8988T (cell line): ENCODE measurements around the gene CCL16.

ENCODE experiments used
- DNase-seq: peaks from one replicate; pipeline ENCODE4 v3.0.0; 2011

The CCL16 gene

GRCh38 chr17:35934760-35935159, 46.5 kb downstream of the CCL16 start:
- no peak for DNase-seq

GRCh38 chr17:35932586-35932985, 48.7 kb downstream of the CCL16 start:
- DNase-seq = no peak

- no peak for DNase-seq
Observed at GRCh38 chr17:35931794-35932425, 49.4 kb downstream of the CCL16 start.

- peak; percentile 70 for DNase-seq
Observed at GRCh38 chr17:35930211-35931065, 50.9 kb downstream of the CCL16 start, which contains the start of gene RDM1. Gene RDM1 (minus strand): TSS chr17:35930773. CDS start chr17:35930727, 46 bp downstream.

- DNase-seq = no peak
Observed at GRCh38 chr17:35927714-35928113, 53.6 kb downstream of the CCL16 start.
